Bone marrow (tissue), 2 donors: ENCODE measurements around the gene TSPAN3.

Source experiments
- DNase-seq, 2 donors: peaks; one replicate each; lab custom pipeline; 2025; lab: John Stamatoyannopoulos, UW

Gene TSPAN3

DNA sequence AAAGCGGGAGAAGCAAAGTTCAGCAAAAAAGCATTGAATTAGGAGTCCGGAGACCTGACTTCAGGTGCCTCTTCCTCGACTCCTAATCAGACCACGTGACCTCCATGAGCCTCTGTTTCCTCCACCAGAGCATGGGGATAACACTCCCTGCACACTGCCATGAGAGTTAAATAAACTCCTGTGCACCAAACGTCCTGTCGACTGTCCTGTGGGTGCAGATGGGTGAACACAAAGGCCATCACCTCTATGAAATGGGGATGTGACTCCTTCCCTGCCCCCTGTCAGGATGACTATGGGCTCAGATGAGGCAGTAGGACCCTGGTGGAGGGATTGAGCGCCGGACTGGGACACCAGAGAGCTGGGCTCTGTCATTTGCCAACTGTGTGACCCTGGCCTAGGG is 13.5 kb upstream of the TSPAN3 start:
- DNase-seq: no peak

DNA sequence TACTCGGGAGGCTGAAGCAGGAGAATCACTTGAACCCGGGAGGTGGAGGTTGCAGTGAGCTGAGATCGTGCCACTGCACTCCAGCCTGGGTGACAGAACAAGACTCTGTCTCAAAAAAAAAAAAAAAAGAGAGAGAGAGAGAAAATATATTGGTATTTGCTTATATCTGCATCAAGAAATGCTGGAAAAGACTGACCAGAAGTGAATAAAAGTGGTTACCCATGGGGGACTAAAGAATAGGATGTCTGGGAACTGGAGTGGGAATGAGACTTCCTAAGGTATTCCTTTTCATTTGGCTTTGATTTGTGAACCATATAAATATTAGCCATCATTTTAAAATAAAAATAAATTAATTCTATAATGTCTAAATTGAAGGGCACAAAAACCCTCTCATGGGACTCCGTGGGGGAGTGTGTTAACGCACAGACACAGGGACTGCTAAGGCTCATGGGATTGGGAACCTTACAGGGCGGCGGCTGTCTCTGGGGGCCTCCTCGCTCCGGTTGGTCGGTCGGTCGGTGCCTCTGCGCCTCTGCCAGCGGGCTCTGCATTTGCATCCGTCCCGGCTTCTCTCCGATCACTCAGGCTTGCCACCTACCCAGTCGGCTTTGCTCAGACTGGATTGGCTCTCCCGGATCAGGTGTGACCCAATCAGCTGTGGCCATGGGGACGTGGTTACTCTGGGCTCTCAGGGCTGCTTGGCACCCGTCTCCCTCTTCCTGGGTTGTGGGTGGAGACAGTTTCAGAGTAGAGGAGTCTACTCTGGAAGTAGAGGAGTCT is 12.7 kb upstream of the TSPAN3 start:
- no peak for DNase-seq

DNA sequence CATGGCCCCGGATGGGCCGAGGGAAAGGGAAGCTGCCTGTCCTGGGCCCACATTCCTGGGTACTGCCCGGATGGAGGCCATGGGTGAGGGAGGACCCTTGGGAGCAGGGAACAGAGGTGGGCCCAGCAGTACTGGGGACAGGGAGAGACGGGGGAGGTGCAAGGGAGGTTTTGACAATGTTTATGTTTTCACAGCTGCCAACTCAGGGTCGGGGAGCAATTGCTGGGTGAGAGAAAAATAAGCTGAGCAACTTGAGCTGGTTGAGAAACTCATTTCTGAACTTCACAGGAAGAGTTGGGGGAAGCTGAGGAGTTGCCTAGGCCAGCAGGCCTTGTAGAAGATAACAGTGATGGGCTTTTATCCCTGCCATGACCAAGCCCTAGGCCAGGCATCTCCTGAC is 11.1 kb upstream of the TSPAN3 start:
- DNase-seq: no peak

DNA sequence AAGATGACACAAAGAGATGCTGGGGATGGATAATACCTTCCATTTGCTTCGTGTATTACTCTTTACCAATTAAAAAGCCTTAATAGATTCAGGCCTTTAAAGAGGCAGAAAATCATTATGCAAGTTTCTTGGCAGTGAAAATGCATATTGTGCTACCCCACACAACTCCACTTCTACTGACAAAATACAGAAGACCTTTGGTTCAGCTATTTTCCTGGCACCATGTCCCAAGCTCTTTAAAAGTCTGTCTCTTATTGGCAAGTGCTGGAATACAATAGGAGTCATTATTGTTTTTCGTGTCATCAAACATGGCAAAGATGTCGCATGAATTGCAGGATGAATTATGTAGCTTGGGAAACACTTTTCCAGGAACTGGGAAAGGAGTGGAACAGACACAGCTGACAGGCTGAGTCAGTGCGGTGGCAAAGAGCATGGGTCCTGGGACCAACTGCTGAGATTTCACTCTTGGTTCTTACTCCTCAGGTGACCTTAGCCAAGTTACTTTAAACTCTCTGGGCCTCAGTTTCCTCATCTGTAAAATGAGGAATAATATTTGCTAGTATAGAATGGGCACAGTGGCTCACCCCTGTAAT is 5.5 kb upstream of the TSPAN3 start:
- DNase-seq: no peak

DNA sequence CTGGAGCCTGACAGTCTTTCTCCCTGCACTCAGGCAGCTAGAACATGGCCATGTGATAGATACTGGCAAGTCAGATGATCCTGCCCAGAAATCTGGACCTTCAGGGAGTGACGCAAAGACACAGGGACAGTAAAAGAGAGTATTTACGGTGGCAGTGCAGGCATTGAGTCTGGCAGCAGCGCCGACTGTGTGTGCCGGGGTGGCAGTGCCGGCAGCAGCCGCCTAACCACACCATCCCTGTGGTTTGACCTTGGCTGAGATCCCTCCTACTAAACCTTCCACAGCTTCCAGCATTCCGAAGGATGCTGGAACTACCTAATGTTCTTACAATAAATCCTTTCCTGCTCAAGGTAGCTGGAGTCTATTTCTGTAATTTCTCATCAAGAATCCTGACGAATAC is 4.6 kb upstream of the TSPAN3 start:
- no peak for DNase-seq

DNA sequence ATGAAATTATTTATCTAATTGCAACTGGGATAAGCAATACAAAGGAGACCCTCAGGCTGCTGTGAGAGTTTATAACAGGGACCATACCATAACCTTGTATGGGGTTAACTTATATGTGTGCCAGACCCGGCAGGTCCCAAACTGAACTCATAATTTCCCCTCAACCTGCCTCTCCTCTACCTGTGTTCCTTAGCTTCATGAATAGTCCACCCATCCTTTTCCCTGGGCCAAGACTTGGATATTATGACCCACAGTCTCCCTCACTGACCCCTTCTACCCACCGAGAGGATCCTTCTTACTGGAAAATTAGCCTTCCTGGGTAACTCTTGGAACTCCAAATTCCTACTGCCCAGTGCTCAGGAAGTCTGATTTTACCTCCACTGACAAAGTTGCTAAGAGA is 3.4 kb upstream of the TSPAN3 start:
- DNase-seq: no peak

- DNase-seq: no peak
These were observed 655 bp upstream of the TSPAN3 start for GRCh38 chr15:77071305-77072223.

DNA sequence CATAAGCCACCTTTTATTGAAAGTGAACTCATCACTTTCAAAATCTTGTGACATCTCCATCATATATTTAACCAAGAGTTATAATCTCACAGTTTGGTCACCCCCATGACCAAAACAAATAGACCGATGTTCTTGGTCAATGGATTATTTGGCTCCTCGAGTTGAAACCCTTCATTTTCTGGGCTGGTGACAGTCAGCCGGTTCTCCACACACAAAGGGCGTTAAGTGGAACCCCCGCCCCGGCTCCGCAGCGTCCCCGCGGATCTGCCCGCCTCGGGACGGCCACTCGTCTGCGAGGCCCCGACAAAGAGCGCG is 772 bp downstream of the TSPAN3 start:
- DNase-seq: no peak

DNA sequence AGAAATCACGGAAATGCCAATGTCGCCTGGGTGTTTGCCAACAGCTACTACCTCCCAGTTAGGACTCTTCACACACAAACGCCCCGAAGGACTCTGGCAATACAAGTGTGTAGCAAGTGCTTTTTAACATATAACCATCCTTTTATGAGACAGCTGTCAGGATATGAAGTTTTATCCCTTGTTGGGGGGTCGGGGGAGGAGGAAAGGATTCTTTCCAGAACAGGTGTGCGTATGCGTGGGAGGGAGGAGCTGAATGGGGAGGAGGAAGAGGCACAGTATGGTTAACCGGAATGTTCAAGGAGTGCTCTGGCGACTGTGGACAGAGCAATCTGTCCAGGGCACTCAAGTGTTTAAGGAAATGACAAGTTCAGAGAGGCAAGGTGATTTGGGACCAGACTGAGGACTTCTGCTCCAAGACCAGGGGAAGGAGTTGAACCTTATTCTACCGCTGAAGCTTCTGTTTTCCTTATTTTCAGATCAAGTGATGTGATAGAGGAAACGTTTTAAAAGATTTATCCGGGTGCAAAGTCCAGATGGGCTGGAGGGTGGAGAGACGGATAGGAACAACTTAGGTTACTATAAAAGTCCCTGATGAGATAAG is 1.3 kb downstream of the TSPAN3 start:
- no peak for DNase-seq

DNA sequence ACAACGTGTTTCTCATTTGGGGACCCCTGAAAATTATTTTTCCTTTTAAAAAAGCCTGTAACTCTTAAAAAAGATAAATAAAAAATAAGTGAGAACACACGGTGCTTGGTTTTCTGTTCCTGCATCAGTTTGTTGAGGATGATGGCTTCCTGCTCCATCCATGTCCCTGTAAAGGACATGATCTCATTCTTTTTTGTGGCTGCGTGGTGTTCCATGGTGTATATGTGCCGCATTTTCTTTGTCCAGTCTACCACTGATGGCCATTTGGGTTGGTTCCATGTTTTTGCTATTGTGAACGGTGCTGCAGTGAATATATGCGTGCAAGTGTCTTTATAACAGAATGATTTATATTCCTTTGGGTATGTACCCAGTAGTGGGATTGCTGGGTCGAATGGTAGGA is 2.3 kb downstream of the TSPAN3 start:
- DNase-seq: no peak

DNA sequence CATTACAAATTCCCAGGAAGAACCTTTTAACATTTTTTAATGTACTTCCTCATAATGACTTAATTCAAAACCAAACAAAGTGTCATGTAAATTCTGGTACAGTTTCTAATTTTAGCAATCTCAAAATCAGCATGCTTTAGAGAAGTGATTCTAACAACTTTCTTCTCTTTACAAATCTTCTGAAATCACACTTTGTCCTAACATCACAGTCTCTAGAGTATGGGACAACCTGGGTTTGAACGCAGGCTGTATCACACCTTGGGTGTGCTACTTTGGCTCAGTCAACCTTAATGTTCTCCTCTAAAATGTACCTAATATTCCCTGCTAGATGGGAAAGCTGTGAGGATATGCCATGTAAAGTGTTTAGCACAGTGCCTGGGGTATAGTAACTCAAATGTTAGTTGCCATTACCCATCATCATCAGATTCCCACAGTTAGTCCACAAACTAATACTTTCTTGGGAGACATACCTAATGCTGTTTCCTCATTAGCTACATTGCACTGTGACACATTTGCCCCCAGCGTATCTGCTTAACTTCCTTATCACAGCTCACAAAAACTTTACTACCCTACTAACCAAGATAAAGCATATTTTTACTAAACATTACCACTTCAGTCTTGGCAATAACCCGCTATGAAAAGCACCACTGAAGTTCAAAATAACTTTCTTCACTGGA is 3.1 kb downstream of the TSPAN3 start:
- DNase-seq: no peak

- DNase-seq: no peak
These were observed 3.8 kb downstream of the TSPAN3 start for GRCh38 chr15:77066971-77067690.

GRCh38 chr15:77064539-77065308 is 6.2 kb downstream of the TSPAN3 start:
- peak in 1 of 2 donors; percentile 46 for DNase-seq

GRCh38 chr15:77064063-77064462 is 6.8 kb downstream of the TSPAN3 start:
- DNase-seq: no peak

- DNase-seq: no peak
These were observed 7.7 kb downstream of the TSPAN3 start for GRCh38 chr15:77063249-77063648.

- DNase-seq: no peak
These were observed 10.4 kb downstream of the TSPAN3 start for GRCh38 chr15:77060546-77060945.

GRCh38 chr15:77059786-77060361 is 11.0 kb downstream of the TSPAN3 start:
- no peak for DNase-seq

- DNase-seq: no peak
These were observed 12.4 kb downstream of the TSPAN3 start for GRCh38 chr15:77058468-77058867.

GRCh38 chr15:77057685-77058084 is 13.2 kb downstream of the TSPAN3 start:
- no peak for DNase-seq

GRCh38 chr15:77057072-77057471 is 13.8 kb downstream of the TSPAN3 start:
- DNase-seq: no peak
